Right lobe of liver (tissue), 4 donors: ENCODE data around the gene SPRR1A.
"Not testable (repeated sequence)": the region's sequence is repeated elsewhere in the genome, so short reads cannot be mapped to it uniquely, and the experiment has no call there.

Source experiments
- CTCF ChIP-seq, 4 donors: fragments of 200-600 bp in 3 of 4; fragments of 450-650 bp in 1 of 4; IDR thresholded peaks; one replicate each; pipeline versions ENCODE4 v1.5.1 to v1.8.0; 2016 to 2022; ENCODE audit warnings: antibody characterized with exemption in 4 of 4, mild to moderate bottlenecking in 2 of 4
- POLR2A ChIP-seq: fragments of 450-650 bp; IDR thresholded peaks from one replicate; pipeline ENCODE4 v1.6.1; 2017; ENCODE audit warnings: antibody characterized with exemption, mild to moderate bottlenecking
- donor health status: DM: no; HTN: no; CAD: no.
- donor health status: DM: no; HTN: no; CAD: no.
- donor health status: DM: no; HTN: yes; CAD: no.

GRCh38 chr1:153022340-153022739 is 38.5 kb downstream of the SPRR1A start:
- TF ChIP-seq POLR2A; CTCF (IDR thresholded peaks at IDR 0.05): not testable (repeated sequence)
